HG02623 (cell line): ENCODE measurements around the gene BORCS5.
"Not testable (repeated sequence)": the region's sequence is repeated elsewhere in the genome, so short reads cannot be mapped to it uniquely, and the experiment has no call there.

Experiments
- ATAC-seq: cut with Tn5 transposase; IDR thresholded peaks from one replicate; pipeline ENCODE4 v1.9.1; 2021; ENCODE audit warnings: moderate library complexity; ENCODE audit not compliant: unreplicated experiment

The BORCS5 gene

DNA sequence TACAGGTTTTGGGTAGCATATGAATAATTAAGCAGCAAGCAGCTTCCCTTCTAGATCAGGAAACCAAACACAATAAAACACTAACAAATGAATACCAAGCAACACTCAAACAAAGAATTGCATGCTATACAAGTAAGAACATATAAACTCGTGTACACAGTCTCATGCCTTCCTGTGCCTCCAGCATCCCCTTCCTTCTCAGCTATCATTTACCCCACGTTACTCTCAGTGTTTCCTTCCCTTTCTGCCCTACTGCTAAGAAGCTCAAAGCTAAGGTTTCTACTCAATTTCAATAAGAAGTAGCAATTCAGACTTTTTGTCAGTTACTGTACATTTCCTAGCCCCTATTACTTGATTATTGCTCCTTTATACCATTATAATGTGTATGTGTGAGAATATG, 124.8 kb downstream of the BORCS5 start:
- no peak for ATAC-seq

DNA sequence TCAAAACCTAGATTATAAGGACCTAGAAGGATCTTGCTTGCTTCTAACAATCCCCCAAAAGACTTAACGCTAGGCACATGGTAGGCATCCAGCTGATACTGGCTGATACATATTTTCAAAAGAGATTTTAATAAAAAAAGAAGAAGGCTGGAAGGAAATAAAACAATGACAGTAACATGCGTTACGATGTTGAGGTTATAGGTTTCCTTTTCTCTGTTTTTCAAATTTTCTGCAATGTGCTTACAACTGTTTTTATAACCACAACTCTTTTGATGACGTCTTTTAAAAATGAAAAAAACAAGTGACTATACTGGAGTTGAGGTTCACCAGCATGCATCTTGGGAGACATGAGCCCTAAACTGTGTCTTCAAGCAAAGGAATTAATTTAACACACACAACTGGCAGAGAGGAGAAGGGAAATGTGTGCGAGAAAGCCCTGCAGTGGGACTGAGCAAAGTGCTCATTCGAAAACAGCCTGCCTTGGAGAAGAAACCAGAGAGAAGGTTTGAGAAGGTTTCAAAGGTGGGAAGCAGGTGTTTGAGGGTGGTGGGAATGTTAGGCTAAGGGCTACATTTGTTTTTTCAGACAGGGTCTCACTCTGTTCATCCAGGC, 125.4 kb downstream of the BORCS5 start:
- ATAC-seq = no peak

DNA sequence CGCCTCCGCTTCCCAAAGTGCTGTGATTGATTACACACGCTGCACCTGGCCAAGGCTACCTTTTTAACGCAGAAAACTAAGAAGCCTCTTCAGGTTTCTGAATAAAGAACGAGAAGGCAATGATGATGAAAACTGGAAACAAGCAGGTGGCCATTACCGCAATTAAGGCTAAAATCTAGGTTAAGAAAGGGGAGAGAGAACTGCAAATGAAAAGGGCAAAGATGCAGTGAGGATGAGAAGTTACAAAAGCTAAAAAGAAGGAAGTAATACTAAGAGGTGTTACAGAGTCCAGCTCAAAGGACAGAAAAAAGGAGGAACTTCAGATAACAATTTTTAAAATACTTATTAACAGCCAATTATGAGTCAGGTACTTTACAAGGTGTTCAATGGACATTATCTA, 126.1 kb downstream of the BORCS5 start:
- ATAC-seq = no peak

DNA sequence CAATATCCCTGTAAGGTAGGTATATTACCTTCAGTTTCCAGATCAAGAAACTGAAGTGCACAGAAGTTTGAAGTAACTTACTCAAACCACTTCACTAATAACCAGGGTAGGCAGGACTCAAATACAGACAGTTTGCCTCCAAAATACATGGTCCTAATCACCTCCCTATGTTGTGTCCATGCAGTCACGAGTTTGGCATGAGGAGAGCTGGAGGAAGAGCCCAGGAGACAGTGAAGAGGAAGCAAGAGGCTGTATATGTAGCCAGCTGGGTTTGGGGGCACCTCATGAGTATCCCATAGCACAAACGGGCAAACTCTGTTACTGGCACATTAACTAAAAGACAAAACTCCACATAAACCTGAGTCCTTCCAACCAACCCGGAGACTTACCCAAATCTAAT, 126.6 kb downstream of the BORCS5 start:
- no peak for ATAC-seq

DNA sequence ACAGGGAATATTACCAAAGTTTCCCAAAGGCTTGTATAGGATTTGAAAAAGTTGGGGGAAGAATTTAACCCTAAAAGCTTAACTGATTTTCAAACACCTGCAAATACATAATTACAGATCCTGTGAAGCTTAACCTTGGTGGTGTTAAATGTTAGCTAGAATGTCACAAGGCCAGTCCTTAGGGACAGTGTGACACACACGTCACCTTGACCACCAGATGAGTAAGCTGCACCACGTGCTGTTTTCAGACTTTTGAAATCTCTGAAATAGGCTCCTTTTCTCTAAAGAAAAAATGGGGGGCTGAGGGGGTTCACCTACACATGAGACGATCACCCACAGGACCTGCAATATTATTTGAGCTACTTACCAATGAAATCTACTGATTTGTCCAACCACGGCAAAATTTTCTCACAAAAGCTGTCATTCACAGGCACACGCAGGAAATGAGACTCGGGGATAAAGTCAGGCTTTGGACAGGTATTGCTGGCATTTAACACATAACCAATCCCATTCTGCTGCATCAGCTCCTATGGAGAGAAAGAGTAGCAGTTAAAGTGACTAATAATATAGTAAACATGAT, 129.9 kb downstream of the BORCS5 start:
- ATAC-seq = no peak

DNA sequence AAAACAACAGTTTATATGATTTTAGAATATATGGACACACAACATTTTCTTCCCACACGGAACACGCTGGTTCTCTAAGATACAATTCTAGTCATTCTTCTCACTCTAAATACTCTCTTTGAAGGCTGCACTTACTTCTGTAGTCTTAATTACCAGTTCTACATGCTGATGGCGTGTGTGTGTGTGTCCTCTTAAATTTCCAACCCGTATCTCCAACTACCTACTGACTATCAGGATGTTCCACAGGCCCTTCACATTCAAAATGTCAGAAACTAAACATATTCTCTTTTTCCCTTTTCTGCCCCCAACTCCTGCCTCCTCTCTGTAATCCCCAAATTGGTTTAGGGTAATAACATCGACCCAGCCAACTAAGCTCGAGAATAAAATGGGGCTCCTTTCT, 130.6 kb downstream of the BORCS5 start:
- ATAC-seq = no peak

DNA sequence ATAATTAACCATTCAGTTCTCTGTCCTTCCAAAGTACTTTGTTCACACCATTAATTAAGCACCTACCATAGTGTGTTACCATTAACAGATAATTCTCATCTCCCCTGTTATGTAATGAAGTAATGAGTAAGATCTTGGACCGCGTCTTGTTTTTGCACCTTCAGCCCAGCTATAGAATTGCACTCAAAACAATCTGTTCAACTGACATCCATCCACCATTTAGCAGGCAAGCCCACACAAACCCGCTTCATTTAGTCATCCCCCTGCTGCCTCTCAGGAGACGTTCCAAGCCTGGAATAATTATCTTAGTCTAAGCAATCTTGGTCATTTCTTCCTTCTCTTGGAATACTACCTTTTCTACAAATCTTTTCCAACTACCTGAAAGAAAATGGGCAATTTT, 131.4 kb downstream of the BORCS5 start:
- no peak for ATAC-seq

DNA sequence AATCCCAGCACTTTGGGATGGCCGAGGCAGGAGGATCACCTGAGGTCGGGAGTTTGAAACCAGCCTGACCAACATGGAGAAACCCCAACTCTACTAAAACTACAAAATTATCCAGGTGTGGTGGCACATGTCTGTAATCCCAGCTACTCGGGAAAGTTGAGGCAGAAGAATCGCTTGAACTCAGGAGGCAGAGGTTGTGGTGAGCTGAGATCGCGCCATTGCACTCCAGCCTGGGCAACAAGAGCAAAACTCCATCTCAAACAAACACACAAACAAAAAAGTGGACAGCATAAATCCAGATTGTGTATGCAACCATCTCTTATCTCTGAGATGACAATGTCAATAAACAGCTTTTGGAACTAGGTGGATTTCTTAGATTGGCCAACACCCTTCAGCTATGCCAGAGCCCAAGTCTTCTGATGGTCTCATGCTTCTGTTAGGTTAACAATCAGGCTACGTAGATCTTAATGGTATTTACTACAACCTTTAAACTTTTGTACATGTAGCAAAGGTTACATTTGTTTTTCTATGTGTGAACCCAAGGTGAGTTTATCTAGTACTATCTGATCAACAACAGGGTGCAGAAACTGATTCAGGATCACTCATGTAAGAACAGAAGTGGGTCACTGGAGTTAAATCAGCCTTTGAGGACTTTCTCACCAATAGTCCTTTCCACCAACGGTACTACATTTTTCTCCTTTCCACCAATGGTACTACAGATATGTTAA, 132.1 kb downstream of the BORCS5 start:
- ATAC-seq = no peak

DNA sequence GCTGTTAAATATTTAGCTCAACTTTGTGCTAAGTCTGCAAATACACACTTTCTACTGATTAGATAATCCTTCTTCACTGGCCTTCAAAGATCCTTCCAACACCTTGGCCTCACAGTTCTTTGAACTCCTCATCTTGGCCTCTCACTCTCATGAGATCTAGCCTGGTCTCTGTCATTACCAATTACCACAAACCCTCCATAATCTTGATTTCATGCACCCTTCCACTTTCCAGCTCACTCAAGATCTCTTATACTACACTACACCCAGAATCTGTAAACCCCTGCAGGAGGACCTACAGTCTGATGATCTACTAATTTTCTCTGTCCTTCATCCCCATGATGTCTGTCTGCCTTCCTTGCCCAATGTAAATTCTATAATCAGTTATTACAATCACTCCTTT, 134.7 kb downstream of the BORCS5 start:
- no peak for ATAC-seq

DNA sequence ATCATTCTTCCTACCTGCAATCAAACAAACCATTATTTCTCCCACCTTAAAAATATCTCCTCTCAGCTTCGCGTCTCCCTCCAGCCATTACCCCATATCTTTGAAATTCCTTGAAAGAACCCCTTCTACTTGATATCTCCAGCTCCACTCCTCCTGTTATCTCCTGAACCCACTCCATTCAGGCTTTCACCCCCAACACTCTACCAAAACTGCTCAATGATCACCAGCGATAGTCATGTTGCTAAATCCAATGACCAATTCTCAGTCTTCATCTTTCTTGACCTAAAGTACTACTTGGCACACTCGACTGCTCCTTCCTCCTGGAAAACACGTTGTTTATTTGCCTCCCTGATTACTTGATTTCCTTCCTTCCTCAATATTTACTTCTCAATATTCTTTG, 135.7 kb downstream of the BORCS5 start:
- no peak for ATAC-seq

DNA sequence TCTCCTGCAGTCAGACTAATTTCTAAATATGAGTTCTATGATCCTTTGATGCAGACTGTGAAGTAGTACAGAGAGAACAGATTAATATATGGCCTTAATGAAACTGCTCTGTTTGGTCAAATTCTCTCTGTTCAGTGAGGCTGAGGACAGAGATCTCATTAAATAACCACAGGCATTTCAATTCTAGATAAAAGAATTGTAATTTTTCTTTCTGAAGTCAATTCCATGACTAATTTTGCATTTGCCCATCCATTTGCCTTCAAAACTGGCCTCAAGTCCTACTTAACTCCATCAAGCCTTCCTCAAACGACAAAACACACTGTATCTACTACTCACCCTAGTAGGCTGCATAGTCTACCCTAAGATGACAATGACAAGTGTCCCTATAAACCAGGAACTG, 138.7 kb downstream of the BORCS5 start:
- no peak for ATAC-seq

DNA sequence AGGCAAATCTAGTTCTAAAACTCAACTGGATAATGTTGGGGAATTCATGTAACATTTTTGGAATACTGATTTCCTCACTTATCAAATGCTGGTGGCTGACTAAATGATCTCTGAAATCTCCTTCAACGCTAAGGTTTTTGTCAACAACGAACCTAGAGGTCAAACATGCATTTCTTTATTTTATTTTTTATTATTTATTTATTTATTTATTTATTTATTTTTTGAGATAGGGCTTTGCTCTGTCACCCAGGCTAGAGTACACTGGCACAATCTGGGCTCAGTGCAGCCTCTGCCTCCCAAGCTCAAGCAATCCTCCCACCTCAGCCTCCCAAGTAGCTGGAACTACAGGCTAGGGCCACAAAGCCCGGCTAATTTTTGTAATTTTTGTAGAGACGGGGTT, 141.3 kb downstream of the BORCS5 start:
- no peak for ATAC-seq

DNA sequence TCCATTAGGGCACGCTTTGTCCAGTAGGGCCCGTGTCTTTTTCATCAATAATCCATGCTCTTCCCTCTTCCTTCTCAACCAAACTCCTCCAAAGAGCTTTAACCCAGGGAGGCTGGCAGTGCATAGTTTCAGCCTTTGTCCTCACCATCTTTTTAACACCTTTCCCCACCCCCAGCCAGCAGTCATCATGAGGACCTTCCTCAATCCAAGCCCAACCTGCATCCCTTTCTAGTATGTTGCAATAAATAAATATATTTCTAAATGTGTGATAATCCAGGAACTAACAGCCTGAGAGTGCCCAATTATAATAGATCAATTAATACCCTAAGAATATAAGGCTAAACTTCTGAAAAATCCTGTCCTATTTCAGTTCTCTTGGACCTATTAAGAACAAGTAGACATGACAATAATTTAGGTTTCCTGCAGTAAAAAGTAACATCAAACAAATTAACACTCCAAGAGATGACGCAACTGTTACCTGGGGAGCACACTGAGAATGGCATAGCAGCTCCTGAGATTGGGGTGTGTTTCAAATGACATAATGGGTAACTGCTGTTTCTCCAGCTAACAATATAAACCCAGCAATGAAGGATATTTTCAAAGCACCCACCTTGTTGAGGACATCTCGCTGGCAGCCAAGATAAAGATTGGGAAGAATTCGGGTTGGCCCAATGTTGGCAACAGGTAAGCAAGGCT, 143.2 kb downstream of the BORCS5 start:
- ATAC-seq = no peak

DNA sequence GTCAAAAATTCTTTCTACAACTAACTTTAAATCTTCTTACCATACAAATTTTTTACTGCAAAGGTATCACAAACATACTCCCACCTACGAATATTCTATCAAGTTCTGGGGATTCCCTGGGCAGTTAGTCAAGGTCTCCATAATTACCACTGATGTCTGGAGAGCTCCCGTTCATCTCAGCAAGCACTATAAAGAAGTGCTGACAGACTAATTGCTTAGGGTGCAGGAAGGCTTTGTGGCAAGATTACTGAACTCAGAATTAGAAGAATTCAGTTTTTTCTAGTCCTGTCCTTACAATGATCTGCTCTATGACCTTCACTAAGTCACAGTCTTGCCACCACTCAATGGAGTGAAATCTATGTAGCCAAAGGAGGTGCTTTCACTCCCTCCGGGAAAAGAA, 144.2 kb downstream of the BORCS5 start:
- no peak for ATAC-seq

DNA sequence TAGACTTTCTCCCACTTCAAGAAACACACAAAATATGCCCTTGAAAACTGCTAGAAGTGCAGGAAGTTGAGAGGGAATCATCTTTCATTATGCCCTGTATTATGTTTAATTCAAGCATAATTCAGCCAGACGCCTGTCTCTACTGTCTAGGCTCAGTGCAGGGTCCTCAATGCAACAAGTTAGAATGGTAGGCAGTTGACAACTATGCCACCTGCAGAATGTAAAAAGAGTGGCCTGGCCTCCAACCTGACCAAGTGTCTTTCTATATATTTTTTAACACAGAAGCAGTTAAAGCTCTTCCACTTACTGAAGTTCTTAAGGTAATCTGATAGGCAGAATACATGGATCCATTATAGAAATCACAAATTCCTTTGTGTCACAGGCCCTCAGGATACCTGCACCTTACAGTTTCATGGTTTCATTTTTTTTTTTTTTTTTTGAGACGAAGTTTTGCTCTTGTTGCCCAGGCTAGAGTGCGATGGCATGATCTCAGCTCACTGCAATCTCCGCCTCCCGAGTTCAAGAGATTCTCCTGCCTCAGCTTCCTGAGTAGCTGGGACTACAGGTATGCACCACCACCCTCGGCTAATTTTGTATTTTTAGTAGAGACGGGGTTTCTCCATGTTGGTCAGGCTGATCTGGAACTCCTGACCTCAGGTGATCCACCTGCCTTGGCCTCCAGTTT, 145.4 kb downstream of the BORCS5 start:
- not testable (repeated sequence) for ATAC-seq

DNA sequence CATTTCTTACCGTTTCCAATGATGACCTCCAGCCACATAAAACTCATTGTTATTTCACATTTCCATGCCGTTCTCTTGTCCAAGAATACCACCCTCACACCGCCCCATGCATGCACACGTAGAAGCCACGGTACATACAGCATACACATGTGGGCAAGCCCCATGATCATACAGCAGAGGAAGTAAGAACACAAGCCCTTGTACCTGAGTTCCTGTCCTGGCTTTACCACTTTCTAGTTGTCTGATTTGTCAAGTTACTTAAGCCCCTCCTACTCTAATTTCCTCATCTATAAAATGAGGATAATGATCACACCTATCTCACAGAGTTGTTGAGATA, 145.9 kb downstream of the BORCS5 start:
- ATAC-seq = no peak

DNA sequence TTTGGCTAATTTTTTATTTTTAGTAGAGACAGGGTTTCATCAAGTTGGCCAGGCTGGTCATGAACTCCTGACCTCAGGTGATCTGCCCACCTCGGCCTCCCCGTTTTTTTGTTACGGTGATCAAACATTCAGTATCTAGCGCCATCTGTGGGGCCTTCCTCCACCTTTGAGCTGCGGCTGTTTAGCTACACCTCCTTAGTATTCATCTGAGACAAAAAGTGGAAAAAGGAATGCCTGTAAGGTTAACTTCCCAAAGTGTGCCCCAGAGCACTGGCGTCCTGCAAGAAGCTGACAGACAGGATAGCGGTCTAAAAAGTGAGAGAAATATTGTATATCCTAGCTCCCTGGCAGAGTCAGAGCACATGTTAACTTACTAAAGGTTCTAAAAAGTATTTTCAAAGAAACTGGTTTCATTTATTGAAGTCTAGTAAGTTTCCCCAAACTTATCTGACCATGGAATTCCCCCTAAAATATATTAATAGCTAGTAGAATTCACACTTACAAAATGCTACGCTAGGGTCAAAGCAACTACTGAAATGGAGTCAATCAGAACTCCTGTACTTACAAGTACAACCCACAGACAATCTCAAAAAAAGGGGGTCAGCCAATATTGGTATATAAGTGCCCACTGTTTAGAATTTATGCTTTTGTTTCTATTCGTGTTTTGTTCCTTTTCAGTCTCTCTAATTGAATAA, 146.7 kb downstream of the BORCS5 start:
- ATAC-seq = no peak

DNA sequence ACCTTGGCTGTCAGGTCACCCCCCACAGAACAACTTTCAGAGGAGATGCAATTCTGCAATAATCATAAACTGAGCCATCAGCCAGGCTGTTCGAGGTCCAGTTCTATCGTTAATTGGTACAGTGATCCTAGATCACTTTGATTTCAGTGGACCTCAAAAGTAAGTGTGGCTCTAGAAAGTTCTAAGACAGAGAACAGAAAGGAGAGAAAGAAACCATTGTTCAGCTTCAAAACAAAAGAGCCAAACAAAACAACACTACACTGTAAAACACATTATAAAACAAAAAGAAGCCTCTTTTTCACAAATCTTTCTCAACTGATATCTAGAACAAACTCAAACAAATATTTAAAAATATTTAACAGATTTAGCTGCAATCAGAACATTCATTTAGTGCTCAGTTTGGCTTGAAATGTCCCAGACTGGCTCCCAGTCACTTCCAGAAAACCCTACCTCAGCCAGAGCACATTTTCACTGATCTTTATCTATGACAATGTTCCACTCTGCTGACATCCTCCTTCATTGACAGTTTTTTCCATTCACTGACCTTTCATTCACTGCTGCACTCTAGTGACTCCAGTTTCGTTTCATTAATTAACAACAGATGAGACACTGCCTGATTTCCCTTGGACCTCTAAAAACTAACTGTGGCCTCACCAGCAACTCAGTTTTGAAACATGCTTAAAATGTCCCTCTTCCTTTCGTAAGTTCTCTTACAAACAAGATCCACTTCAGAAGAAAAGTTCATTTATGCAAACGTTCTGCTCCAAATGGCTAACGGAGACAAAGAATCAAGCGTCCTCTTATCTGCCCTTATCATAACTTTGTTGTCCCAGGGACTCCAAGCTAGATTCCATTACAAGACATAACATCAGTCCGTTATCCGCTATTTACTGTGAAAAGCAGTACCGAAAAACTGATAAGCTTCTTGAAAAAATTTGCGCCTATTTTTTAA, 148.9 kb downstream of the BORCS5 start:
- peak; percentile 85 for ATAC-seq

DNA sequence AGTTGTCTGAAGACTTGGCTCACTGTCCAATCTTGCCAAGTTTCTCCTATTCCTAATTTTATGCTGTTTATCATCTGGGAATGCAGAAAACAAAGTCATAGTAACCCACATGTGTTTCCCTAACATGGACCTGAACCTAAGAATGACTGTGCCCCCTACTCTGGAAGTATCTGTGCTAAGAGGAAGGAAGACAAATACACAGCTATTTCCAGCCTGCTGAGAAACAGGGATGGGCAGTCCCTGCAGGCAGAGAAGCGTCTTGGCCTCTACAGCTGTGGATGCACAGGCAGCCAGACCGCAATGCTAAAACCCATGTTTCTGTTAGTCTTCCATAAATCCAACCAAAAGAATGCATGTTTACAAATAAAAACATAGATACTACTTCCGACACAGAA, 149.6 kb downstream of the BORCS5 start:
- ATAC-seq = no peak

DNA sequence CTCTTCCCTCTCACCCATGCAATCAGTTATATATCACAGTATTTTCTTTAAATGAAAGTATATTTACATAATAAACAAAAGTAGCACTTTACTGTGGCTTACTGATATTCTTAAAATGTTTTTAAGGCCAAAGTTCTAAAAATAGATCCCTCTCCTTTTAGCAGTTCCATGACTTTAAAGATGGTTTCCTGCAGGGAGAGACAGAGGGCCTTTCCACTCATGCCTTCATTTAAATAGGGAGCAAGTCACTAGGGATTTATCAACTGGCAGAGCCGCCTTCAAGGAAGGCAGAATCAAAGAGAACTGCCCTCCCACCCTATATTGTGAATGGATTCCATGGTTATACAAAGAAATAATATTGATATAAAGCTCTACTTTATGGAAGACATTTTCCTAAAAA, 150.2 kb downstream of the BORCS5 start:
- no peak for ATAC-seq
